NCI-H345 (cell line): ENCODE data around the gene HMG20B.
"Not testable (repeated sequence)": the region's sequence is repeated elsewhere in the genome, so short reads cannot be mapped to it uniquely, and the experiment has no call there.

Experiments
- DNase-seq: peaks from one replicate; lab custom pipeline; 2025; lab: John Stamatoyannopoulos, UW

The HMG20B gene

DNA sequence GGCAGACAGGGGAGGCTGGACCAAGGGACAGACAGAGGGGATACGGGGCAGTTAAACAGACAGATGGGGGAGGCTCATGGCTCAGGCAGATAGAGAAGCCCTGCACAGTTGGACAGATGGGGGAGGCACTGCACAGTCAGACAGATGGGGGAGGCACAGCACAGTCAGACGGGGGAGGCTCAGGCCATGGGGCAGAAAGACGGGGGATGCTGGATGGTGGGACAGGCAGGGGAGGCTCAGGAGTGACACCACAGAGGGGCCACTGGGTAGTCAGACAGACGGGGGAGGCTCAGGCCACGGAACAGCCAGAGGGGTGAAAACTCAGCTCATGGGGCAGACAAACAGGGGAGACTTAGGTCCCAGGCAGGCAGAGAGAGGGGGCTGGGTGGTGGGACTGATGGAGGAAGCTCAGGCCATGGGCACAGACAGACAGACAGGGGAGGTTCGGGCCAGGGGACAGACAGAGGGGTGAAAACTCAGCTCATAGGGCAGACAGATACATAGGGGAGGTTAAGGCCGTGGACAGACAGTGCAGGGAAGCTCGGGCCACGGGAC lies 16.2 kb upstream of the HMG20B start:
- no peak for DNase-seq

DNA sequence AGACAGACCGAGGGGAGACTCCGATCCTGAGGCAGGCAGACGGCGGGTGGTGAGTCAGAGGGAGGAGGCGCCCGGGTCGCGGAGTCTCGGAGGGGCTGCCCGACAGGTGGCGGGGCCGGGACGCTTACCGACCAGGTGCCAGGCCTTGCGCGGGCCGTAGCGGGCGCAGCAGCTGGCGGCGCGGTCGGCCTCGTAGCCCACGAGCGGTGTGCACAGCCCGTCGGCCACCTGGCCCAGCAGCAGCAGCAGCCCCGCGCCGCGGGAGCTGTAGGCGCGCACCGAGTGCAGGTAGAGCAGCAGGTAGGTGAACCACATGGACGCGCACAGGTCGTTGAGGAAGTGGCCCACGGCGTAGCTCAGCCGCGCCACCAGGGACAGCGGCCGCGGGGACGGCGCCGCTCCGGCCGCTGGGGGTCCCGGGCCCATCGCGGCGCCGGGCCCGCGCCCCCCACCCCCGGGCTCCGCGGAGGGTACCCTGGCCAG lies 15.7 kb upstream of the HMG20B start:
- peak; percentile 28 for DNase-seq

DNA sequence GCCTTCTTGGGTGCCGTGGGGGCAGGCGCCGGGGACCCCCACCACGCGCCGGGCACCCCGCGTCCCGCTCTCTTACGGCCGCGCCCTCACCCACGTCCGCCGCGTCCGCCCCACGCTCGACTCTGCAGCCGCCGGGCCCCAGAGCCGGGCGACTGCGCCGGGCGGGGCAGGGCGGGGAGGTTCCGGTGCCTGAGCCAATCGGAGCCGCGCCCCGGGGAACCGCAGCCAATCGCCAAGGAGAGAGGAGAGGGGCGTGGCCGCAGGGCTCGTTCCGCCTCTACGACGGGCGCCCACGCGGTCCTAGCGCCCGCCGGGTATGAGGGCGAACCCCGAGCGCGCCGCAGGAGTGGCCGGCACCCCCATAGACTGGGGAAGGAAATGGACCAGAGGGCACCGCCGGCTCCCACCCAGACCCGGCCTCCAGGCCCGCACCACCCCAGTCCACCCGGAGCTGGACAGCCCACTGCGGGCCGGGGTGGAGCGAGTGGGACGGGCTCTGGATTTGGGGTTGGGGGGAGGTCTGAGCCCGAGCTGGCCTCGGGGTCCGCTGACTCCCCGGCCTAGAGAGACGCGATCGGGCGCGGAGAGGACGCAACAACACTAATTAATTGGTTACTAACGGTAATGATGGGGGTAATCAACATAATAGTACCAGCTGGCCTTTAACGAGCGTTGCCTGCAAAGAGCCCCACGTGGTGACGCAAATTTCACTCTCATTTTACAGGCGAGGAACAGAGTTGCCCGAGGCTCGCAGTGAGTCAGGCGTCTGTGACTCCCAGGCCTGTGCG lies 15.1 kb upstream of the HMG20B start, which contains the start of gene MFSD12:
MFSD12 (minus strand) TSS at position 126 of the 788 bp plus-strand sequence. CDS start 183 bp downstream, outside the sequence.
- peak; percentile 95 for DNase-seq

DNA sequence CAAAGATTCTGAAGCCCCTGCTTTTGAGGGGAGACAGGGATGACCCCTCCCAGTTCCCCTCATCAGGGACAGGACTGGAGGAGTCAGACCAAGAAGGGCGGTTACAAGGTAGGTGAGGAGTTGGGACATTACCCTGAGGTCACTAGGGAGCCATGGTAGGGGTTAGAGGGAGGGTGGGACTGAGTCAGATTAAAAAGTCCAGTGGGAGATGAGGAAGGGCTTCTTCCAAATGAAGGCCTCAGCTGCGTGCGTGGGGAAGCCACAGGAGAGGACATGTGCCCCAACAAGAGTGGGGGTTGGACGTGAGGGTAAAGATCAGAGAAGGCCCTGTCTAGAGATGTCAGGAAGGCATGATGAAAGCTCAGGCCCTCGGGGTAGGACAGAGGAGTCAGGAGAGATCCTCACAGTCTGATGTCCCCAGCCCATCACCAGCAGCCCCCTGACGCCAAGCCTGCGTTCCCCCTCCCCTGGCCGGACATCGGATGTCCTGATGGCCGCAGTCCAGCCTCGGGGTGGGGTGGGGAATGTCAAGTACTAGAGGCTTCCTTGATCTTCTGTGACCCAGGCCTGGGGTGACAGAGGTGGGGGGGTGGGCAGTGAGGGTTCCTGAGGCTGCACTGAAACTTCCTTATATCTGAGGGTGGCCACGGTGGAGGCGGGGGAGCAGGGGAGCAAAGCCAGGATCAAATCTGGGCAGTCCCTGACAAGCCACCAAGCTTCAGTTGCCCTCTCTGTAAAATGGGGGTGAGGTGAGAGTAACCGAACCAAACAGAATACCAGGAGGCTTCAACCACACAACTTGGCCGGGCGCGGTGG lies 8.8 kb upstream of the HMG20B start:
- no peak for DNase-seq

DNA sequence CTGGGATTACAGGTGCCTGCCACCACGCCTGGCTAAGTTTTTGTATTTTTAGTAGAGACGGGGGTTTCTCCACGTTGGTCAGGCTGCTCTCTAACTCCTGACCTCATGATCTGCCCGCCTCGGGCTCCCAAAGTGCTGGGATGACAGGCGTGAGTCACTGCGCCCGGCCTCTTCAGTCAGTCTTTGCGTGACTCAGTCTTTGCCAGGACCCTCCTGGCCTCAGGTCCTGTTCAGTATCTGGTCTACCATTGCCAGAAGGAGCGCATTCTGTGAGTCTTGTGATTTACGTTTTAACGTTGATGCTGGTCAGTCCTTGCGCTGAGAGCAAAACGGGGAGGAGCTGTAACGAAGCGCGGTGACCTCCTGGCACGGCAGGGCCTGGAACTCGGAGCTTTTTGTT lies 7.6 kb upstream of the HMG20B start:
- no peak for DNase-seq

DNA sequence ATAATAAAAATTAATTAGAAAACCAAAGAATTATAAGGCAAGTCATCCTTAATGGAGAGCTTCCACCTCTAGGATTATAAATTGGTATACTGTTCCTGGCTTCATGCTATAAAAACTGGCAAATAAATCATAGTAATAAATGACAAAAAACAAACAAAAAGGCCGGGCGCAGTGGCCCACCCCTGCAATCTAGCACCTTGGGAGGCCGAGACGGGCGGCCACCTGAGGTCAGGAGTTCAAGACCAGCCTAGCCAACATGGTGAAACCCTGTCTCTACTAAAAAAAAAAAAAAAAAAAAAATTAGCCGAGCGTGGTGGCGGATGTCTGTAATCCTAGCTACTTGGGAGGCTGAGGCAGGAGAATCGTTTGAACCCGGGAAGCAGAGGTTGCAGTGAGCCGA lies 2.7 kb upstream of the HMG20B start:
- DNase-seq, result not testable (repeated sequence)

DNA sequence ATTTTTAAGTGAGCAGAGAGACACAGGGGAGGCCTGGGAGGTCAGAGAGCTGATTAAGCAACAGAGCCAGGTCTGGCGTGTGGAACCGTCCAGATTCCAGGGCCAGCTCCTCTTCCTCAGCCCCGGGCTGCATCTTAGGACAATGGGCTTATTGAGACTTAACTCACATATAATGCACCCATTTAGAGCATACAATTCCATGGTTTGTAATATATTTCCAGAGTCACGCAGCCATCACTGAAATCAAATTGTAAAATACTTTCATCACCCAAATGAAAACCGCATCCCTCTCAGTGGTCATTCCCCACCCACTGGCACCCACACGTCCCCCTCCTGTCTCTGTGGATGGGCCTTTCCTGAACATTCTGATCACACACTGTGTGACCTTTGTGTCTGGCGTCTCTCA lies 2.1 kb upstream of the HMG20B start:
- no peak for DNase-seq

DNA sequence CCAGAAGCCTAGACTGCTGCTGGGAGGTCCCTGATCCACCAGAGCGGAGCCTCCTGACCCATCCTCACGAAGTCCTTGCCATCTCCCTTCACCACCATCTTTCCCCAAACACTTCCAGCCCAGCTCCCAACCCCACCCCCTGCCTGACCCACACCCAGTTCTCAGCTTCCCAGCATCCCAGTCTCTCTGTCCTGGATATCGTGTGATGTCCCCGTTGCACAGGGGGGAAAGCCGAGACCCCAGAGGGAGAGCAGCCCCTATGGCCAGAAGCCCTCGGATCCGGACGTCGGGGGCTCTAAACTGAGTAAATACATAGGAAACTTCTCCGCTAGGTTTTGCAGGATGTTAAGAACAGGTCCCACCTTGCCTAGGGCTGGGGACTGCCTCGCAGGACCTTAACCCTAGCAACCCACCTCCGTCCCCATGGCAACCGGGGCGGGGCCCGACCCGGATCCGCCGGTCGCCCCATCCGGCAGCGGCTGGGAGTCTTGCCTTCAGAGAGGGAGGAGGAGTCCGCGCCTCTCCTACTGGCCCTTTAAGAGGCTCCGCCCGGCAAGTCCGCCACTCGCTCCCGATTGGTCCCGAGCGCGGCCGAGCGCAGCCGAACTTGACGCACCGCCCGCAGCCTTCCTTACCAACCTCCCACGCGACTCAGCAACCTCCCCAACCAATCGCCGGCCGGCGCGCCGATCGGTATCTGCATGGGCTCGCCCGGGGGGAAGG lies 451 bp upstream of the HMG20B start:
- DNase-seq, result peak; percentile 100

DNA sequence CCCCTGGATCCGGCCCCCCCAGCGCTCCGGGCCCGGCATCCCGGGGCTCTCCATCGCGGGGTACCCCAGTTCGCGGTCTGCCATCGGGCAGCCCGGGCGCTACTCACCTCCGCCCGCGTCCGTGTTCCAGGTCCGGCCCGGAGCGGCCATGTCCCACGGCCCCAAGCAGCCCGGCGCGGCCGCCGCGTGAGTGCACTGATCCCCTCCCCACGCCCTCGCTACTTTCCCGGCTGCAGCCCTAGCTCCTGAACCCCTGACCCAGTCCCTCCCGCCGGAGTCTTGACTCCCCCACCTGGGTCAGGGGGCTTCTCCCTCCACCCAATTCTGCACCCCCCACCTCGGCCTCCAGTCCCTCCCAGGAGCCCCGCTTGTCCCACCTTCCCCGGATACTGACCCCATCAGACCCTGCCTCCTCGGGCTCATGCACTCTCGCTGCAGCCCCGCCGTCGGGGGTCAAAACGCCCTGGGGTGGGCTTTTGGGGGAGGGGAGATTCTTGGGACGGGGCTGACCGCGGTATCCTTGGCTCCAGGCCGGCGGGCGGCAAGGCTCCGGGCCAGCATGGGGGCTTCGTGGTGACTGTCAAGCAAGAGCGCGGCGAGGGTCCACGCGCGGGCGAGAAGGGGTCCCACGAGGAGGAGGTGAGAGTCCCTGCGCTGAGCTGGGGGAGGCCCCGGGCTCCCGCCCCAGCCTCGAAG lies 566 bp downstream of the HMG20B start:
- peak; percentile 42 for DNase-seq

DNA sequence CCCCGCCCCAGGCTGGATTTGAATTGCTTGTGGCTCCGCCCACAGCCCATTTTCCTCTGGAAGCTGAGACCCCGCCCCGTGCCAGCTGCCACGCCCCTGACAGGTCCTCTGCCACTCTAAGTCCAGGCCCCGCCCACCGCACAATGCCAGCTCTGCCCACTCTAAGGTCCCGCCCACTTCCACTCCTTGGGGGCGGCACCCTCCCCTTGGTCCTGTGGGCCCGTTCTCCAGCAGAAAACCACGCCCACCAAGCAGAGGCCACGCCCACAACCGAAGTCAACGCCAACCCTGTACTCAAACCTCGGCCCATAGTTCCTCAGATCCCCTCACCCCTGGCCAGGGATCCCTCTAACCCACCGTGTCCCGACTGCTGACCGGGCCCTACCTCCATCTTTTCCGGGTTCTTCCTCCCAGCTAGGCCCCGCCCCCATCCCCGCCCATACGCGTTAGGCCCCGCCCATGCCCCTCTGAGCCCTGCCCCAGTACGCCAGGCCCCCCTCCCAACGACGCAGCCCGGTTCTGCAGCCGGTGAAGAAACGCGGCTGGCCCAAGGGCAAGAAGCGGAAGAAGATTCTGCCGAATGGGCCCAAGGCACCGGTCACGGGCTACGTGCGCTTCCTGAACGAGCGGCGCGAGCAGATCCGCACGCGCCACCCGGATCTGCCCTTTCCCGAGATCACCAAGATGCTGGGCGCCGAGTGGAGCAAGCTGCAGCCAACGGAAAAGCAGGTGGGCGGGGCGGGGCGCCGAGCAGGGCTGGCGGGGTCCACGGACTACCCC lies 1.3 kb downstream of the HMG20B start:
- peak; percentile 95 for DNase-seq

DNA sequence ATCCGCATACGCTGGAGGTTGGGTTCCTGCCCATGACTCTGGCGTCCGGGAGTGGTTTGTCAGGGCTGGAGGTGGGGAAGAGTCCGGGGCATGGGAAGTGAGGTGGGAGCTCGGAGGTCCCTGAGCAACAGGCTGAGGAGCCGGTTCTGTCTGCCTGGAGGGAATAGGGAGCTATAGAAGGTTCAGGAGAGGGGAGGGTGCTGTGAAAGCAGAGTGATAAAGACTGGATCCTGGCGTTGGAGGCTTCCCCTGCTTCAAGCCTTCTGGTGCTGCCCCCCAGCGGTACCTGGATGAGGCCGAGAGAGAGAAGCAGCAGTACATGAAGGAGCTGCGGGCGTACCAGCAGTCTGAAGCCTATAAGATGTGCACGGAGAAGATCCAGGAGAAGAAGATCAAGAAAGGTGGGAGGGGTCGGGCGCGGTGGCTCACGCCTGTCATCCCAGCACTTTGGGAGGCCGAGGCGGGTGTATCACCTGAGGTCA lies 2.6 kb downstream of the HMG20B start:
- no peak for DNase-seq

DNA sequence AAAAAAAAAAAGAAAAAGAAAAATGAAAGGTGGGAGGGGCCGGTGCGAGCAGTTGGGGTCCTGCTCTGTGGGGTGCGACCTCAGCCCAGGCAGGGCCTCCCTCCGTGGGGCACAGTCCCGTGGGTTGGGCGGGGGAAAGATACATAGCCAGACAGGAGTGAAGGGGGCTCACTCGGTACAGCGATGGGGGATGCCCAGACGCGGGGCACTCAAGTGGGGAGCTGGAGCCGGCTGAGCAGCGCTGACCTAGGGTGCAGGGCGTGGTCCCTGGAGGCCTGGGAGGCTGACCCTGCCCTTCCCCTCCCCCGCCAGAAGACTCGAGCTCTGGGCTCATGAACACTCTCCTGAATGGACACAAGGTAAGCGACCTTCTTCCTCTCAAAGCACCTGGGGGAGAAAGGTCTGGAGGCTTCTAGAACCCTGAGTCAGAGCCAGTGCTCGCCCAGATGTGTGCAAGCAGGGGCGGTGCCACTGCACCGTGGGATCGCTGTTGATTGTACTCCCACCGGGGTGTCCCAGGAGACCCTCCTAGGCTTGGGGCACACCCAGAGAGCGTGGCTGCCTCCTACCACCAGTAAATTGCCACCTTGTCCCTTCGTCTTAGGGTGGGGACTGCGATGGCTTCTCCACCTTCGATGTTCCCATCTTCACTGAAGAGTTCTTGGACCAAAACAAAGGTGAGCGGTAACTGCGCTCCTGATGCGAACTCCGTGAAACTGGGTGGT lies 3.4 kb downstream of the HMG20B start:
- no peak for DNase-seq

DNA sequence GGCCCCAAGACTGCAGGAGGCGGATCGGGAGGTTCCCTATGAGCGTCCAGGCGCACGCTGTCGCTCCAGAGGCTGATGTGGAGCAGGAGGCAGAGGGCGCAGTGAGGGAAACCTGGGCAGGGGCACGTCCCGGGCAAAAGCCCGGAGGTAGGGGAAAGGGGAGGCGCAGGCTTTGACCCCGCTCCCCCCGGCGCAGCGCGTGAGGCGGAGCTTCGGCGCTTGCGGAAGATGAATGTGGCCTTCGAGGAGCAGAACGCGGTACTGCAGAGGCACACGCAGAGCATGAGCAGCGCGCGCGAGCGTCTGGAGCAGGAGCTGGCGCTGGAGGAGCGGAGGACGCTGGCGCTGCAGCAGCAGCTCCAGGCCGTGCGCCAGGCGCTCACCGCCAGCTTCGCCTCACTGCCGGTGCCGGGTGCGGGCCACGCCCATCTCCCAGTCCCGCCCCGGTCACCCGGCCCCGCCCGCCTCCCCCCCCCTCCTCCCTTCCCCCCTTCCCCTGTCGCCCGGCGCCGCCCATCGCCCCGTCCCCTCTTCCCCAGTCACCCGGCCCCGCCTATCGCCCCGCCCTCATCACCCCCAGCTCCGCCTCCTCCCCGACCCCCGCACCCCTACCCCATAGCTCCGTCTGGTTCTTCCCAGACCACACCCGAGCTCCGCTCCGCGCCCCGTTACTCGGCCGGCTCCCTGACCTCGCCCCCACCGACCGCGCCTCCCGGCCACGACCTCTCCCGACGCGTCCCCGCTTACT lies 4.1 kb downstream of the HMG20B start:
- no peak for DNase-seq

DNA sequence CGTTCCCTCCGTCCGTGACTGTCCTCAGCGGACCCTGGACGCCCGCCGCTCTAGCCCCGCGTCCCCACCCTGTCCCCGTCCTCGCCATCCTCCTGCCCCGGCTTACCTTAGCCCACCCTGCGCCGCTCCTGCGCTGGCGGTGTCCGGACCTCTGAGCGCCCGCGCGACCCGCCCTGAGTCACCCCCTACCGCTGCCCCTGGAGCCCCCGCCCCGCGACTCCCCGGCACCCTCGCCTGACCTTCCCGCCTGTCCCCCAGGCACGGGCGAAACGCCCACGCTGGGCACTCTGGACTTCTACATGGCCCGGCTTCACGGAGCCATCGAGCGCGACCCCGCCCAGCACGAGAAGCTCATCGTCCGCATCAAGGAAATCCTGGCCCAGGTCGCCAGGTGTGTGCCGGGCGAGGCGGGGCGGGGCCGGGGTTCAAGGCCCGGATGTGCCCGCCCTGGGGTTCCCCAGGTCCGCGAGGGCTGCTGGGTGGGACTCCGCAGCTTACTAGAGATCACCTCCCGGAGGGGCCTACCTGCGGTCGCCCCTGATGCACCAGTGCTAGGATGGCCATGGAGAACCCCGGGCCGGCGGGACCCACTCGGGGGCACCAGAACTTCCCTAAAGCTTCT lies 5.1 kb downstream of the HMG20B start:
- DNase-seq, result no peak

DNA sequence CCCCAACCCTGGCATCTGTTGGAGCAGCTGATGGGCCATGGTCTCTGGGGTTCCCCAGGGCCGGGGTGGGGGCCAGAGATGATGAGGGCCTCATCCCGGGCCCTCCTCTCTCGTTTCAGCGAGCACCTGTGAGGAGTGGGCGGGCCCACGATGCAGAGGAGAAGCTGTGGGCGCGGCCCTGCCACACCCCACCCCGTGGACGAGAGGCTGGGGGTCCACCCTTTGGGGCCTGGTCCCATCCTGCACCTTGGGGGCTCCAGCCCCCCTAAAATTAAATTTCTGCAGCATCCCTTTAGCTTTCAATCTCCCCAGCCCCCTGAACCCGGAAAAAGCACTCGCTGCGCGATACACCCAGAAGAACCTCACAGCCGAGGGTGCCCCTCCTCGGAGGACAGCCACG lies 5.6 kb downstream of the HMG20B start:
- DNase-seq, result no peak

DNA sequence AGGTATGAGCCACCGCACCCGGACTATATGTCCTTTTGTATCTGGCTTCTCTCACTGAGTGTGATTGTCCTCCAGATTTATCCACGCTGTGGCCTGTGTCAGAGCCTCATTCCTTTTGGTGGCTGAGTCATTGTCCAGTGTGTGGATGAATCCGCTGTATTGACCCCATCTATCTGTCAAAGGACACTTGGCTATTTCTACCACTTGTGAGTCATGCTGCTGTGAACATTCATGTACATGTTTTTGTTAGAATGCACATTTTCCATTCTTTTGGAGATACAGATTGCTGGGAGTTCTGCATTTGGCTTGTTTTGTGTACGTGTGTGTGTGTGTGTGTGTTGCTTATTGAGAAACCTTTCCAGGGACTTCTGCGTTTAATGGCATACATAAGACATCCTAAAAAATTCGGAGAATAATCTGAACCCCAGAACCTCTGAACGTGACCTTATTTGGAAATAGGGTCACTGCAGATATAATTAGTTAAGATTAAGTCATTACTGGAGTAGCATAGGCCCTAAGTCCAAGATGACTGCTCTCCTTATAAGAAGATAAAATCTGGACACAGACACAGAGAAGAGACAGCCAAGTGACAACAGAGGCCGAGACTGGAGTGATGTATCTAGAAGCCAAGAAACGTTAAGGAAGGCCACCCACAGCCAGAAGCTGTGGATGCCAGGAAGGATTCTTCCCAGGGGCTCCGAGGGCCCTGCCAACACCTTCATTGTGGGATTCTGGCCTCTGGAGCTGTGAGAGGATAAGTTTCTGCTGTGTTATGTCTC lies 7.6 kb downstream of the HMG20B start:
- DNase-seq, result no peak

DNA sequence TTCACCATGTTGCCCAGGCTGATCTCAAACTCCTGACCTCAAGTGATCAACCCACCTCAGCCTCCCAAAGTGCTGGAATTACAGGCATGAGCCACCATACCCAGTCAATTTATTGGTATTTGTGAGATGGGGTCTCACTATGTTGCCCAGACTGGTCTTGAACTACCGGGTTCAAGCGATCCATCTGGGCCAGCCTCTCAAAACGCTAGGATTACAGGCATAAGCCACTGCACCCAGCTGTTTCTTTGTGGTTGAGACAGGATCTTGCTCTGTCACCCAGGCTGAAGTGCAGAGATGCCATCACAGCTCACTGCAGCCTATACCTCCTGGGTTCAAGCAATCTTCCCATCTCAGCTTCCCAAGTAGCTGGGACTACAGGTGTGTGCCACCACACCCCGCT lies 9.0 kb downstream of the HMG20B start:
- not testable (repeated sequence) for DNase-seq
